B cell (primary cell): ENCODE data around the gene ANTKMT. TPM values are rescaled to one million over a fixed set of nuclear protein-coding genes. Genes with fewer than 3 reads are reported as not detected.

Experiments
- ATAC-seq: fragments of 200-7000 bp; cut with Tn5 transposase; one replicate; pipeline ENCODE4 v1.10.0; 2021; ENCODE audit warnings: low read depth, mild to moderate bottlenecking, moderate number of reproducible peaks, moderate library complexity
- CTCF ChIA-PET: fragments of 350-600 bp; sonication (Branson Sonifier 250); formaldehyde crosslinking; loops from one replicate; lab custom pipeline; 2021; ENCODE audit warnings: antibody characterized with exemption, inconsistent platforms; lab: Charles Lee
- POLR2A ChIA-PET: fragments of 350-600 bp; sonication (Branson Sonifier 250); formaldehyde crosslinking; loops from one replicate; lab custom pipeline; 2021; ENCODE audit warnings: antibody characterized with exemption; lab: Charles Lee
- DNase-seq: peaks from one replicate; pipeline ENCODE4 v3.0.0; 2013
- H2AFZ ChIP-seq: 2 replicates; pipeline ENCODE4 v1.6.1; 2012; ENCODE audit warnings: mild to moderate bottlenecking, low read depth, low read length; ENCODE audit not compliant: insufficient read depth, poor library complexity, severe bottlenecking
- H3K27ac ChIP-seq, 2 donors: 1 replicate in 1 of 2; 2 replicates in 1 of 2; pipeline ENCODE4 v1.5.1; 2012 to 2013; ENCODE audit warnings: low read length in 2 of 2, mild to moderate bottlenecking in 2 of 2, moderate library complexity in 1 of 2
- H3K27me3 ChIP-seq, 4 experiments: fragments of 200-600 bp in 1 of 4; sonication (generic) in 1 of 4; replicated peaks in 1 of 4; 1 replicate in 2 of 4; 2 replicates in 2 of 4; pipeline versions ENCODE4 v1.6.1 to v1.7.0; 2013 to 2016; ENCODE audit warnings: low read length in 3 of 4, mild to moderate bottlenecking in 2 of 4, mixed read lengths in 1 of 4, moderate library complexity in 1 of 4; ENCODE audit not compliant: insufficient read depth in 4 of 4, control insufficient read depth in 3 of 4; ENCODE audit errors: control extremely low read depth in 1 of 4
- H3K36me3 ChIP-seq, 2 experiments: replicated peaks in 1 of 2; 1 replicate in 1 of 2; 2 replicates in 1 of 2; pipeline versions ENCODE4 v1.6.1 to v1.7.1; 2013; ENCODE audit warnings: low read length in 1 of 2; ENCODE audit not compliant: insufficient read depth in 2 of 2, control insufficient read depth in 1 of 2; ENCODE audit errors: control extremely low read depth in 1 of 2, extremely low read depth in 1 of 2
- H3K4me1 ChIP-seq, 2 donors: fragments of 200-600 bp in 1 of 2; sonication (generic) in 1 of 2; 1 replicate in 1 of 2; 2 replicates in 1 of 2; pipeline versions ENCODE4 v1.5.1 to v1.6.1; 2013 to 2017; ENCODE audit warnings: low read length in 2 of 2; ENCODE audit not compliant: control insufficient read depth in 2 of 2, insufficient read depth in 2 of 2
- H3K4me2 ChIP-seq: replicated peaks from 2 replicates; pipeline ENCODE3; 2012; ENCODE audit warnings: mild to moderate bottlenecking, low read depth, low read length; ENCODE audit not compliant: poor library complexity, severe bottlenecking
- H3K4me3 ChIP-seq, 5 experiments: fragments of 200-600 bp in 1 of 5; sonication (generic) in 1 of 5; 1 replicate in 3 of 5; 2 replicates in 2 of 5; pipeline versions ENCODE4 v1.5.1 to v1.7.0; 2011 to 2016; ENCODE audit warnings: low read length in 4 of 5, mild to moderate bottlenecking in 4 of 5, low read depth in 2 of 5, control low read depth in 1 of 5, moderate library complexity in 1 of 5; ENCODE audit not compliant: insufficient read depth in 1 of 5; ENCODE audit errors: control extremely low read depth in 1 of 5, extremely low read depth in 1 of 5
- H3K79me2 ChIP-seq: fragments of 200-600 bp; sonication (generic); one replicate; pipeline ENCODE4 v1.6.0; 2016; ENCODE audit warnings: low read length; ENCODE audit not compliant: control insufficient read depth, insufficient read depth
- H3K9ac ChIP-seq: fragments of 200-600 bp; sonication (generic); 2 replicates; pipeline ENCODE4 v1.6.1; 2017; ENCODE audit warnings: mild to moderate bottlenecking, low read length, moderate library complexity
- H3K9me3 ChIP-seq, 3 donors: one replicate each; pipeline versions ENCODE4 v1.6.1 to v1.7.1; 2013; ENCODE audit warnings: low read length in 2 of 3; ENCODE audit not compliant: control insufficient read depth in 2 of 3, insufficient read depth in 1 of 3; ENCODE audit errors: control extremely low read depth in 1 of 3
- H4K20me1 ChIP-seq: 2 replicates; pipeline ENCODE4 v1.6.0; 2012; ENCODE audit warnings: mild to moderate bottlenecking, low read length; ENCODE audit not compliant: insufficient read depth, control insufficient read depth, poor library complexity, severe bottlenecking
- H3K27ac Mint-ChIP-seq: one replicate; pipeline ENCODE4 v1.8.0; 2021; ENCODE audit warnings: mixed read lengths
- H3K27me3 Mint-ChIP-seq: one replicate; pipeline ENCODE4 v1.8.0; 2021; ENCODE audit warnings: mixed read lengths
- H3K4me1 Mint-ChIP-seq: one replicate; pipeline ENCODE4 v1.8.0; 2021; ENCODE audit warnings: mixed read lengths
- H3K4me3 Mint-ChIP-seq: one replicate; pipeline ENCODE4 v1.8.0; 2021; ENCODE audit warnings: mixed read lengths
- H3K9me3 Mint-ChIP-seq: one replicate; pipeline ENCODE4 v1.8.0; 2022; ENCODE audit warnings: mixed read lengths; ENCODE audit not compliant: insufficient read depth
- EZH2 ChIP-seq: IDR thresholded peaks from 2 replicates; pipeline ENCODE4 v1.6.1; 2012; ENCODE audit warnings: borderline replicate concordance, low read depth, mild to moderate bottlenecking, moderate library complexity, low read length; ENCODE audit not compliant: insufficient read depth, poor library complexity, severe bottlenecking
- WGBS: methylation state at CpG from one replicate; pipeline ENCODE4 v1.1.5; 2013; ENCODE audit warnings: missing lambda C conversion rate; ENCODE audit not compliant: insufficient coverage; 5-methylcytosine and 5-hydroxymethylcytosine counted together
- intact Hi-C: fragments of 100-400 bp; cut with micrococcal nuclease; formaldehyde crosslinking; loops from one replicate; pipeline ENCODE4 v1.10.0; 2022
- polyA plus RNA-seq: library from polyadenylated mRNA; depleted of rRNA; stranded (reverse); fragments of >200 nt; gene quantifications from 2 replicates; pipeline ENCODE4 v1.2.3, GENCODE V29; 2012
- total RNA-seq, 2 donors: library from RNA; stranded (reverse); fragments of 120-200 nt in 1 of 2; gene quantifications; 1 replicate in 1 of 2; 2 replicates in 1 of 2; pipeline versions ENCODE4 v1.2.3 to v1.2.4, GENCODE V29; 2013 to 2022
- TF ChIP-seq, protein P1 (sequence below): fragments of 200-600 bp; IDR thresholded peaks from one replicate; pipeline ENCODE4 v1.8.0; 2022; ENCODE audit warnings: antibody characterized with exemption, mild to moderate bottlenecking

The ANTKMT gene
- total and polyA plus RNA-seq, 2 donors (not counting 1 experiment from before 2014, with no cell fraction given), result 41.0 to 54.1 TPM

DNA sequence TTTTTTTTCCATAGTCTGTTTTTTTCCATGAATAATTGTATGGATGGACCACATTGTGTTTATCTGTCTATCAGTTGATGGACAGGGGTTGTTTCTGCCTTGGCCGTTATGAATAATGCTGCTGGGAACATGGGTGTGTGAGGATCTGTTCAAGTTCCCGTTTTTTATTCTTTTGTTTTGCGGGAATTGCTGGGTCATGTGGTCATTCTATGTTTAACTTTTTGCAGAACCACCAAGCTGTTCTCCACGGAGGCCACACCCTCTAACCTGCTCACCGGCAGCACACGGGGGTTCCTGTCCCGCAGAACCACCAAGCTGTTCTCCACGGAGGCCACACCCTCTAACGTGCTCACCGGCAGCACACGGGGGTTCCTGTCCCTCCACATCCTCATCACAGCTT is 33.7 kb downstream of the ANTKMT start:
- H3K4me3 Mint-ChIP-seq, result no peak overlapping the region
- no peak overlapping the region for H3K4me3 ChIP-seq
- no peak overlapping the region for H2AFZ ChIP-seq
- no peak overlapping the region for H3K9ac ChIP-seq
- no peaks in the 10 kb centered on the region for H3K79me2 ChIP-seq
- peaks cover 0 to 2% (median 0%) of the 10 kb centered on the region in 4 experiments for H3K27me3 ChIP-seq
- no peak for DNase-seq
- no peak overlapping the region for H3K27ac ChIP-seq
- no peak overlapping the region for H3K27ac Mint-ChIP-seq
- no peak overlapping the region for H3K4me2 ChIP-seq
- peaks cover 3% of the 10 kb centered on the region for H3K9me3 Mint-ChIP-seq
- H3K9me3 ChIP-seq, result peaks cover 0 to 4% (median 0%) of the 10 kb centered on the region in 3 donors
- ATAC-seq, result no peak
- no peak for TF ChIP-seq EZH2
- TF ChIP-seq, protein P1, sequence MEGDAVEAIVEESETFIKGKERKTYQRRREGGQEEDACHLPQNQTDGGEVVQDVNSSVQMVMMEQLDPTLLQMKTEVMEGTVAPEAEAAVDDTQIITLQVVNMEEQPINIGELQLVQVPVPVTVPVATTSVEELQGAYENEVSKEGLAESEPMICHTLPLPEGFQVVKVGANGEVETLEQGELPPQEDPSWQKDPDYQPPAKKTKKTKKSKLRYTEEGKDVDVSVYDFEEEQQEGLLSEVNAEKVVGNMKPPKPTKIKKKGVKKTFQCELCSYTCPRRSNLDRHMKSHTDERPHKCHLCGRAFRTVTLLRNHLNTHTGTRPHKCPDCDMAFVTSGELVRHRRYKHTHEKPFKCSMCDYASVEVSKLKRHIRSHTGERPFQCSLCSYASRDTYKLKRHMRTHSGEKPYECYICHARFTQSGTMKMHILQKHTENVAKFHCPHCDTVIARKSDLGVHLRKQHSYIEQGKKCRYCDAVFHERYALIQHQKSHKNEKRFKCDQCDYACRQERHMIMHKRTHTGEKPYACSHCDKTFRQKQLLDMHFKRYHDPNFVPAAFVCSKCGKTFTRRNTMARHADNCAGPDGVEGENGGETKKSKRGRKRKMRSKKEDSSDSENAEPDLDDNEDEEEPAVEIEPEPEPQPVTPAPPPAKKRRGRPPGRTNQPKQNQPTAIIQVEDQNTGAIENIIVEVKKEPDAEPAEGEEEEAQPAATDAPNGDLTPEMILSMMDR, result no peak
- peaks cover 1% of the 10 kb centered on the region for H3K4me1 Mint-ChIP-seq
- CTCF ChIA-PET, result no interaction called here
- POLR2A ChIA-PET, result interaction anchor here (0.7 kb wide), 1 partner anchor 185 kb away, joined by 3 read pairs; the partner anchor contains the start of gene PIGQ
- intact Hi-C loops, result no loop called here
- H4K20me1 ChIP-seq, result no peaks in the 10 kb centered on the region
- WGBS, result 5% methylated on average over 7 of the region's 11 CpGs
- peaks cover 4 to 6% of the 10 kb centered on the region in 2 donors for H3K4me1 ChIP-seq
- no peaks in the 10 kb centered on the region for H3K36me3 ChIP-seq
- H3K27me3 Mint-ChIP-seq, result peaks cover 11% of the 10 kb centered on the region

DNA sequence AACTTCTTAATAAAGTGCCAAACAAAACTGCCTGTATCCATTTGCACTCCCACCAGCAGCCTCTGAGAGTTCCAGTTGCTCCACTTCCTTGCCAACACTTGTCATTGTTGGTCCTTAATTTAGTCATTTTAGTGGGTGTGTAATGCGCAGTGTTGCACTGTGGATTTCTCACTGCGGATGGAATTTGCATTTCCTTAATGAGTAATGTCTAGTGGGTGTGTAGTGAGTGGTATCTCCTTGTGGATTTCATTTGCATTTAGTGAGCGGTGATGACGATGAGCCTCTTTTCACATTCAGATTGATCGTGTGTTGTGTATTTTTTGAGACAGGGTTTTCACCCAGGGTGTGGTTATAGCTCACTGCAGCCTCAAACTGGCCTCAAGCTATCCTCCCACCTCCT is 35.5 kb downstream of the ANTKMT start:
- Histone ChIP-seq H3K4me1 (peaks cover 4 to 6% of the 10 kb centered on the region in 2 donors), H3K27me3 (peaks cover 0 to 2% (median 0%) of the 10 kb centered on the region in 4 experiments), H3K9me3 (peaks cover 0 to 4% (median 0%) of the 10 kb centered on the region in 3 donors), H3K27ac (no peak overlapping the region), H3K36me3 (no peaks in the 10 kb centered on the region), H3K79me2 (no peaks in the 10 kb centered on the region), H2AFZ (no peak overlapping the region), H4K20me1 (no peaks in the 10 kb centered on the region), H3K9ac (no peak overlapping the region), H3K4me2 (no peak overlapping the region), H3K4me3 (no peak overlapping the region)
- Mint-ChIP-seq H3K9me3 (peaks cover 3% of the 10 kb centered on the region), H3K27ac (no peak overlapping the region), H3K4me3 (no peak overlapping the region), H3K27me3 (peaks cover 14% of the 10 kb centered on the region), H3K4me1 (peaks cover 1% of the 10 kb centered on the region)
- intact Hi-C loops, result no loop called here
- DNase-seq, result no peak
- CTCF ChIA-PET, result no interaction called here
- WGBS, result 76% methylated on average over 2 of the region's 5 CpGs
- TF ChIP-seq, protein P1, result no peak
- no peak for TF ChIP-seq EZH2
- ATAC-seq, result no peak
- POLR2A ChIA-PET, result no interaction called here
